Fibroblast of lung (primary cell): ENCODE results near the gene POM121C. TPM values are rescaled to one million over a fixed set of nuclear protein-coding genes. Genes with fewer than 3 reads are reported as not detected.
"Not testable (repeated sequence)": the region's sequence is repeated elsewhere in the genome, so short reads cannot be mapped to it uniquely, and the experiment has no call there.

Source experiments
- DNase-seq, 2 donors: peaks; one replicate each; pipeline versions ENCODE4 v3.0.0 to v3.0.0-alpha.2; 2010; ENCODE audit warnings: low read depth in 2 of 2
- H2AFZ ChIP-seq: 2 replicates; pipeline ENCODE4 v1.5.1; 2012; ENCODE audit warnings: low read length, control low read depth, inconsistent platforms
- H3K27ac ChIP-seq: 2 replicates; pipeline ENCODE4 v1.5.1; 2011; ENCODE audit warnings: low read length, control low read depth; ENCODE audit not compliant: insufficient read depth
- H3K27me3 ChIP-seq: 2 replicates; pipeline ENCODE4 v1.5.1; 2011; ENCODE audit warnings: mild to moderate bottlenecking, low read length; ENCODE audit not compliant: control insufficient read depth, insufficient read depth
- H3K36me3 ChIP-seq: 2 replicates; pipeline ENCODE4 v1.5.1; 2011; ENCODE audit warnings: low read length; ENCODE audit not compliant: control insufficient read depth, insufficient read depth
- H3K4me1 ChIP-seq: 2 replicates; pipeline ENCODE4 v1.5.1; 2011; ENCODE audit warnings: low read length; ENCODE audit not compliant: control insufficient read depth, insufficient read depth; ENCODE audit errors: extremely low read depth
- H3K4me2 ChIP-seq: 2 replicates; pipeline ENCODE4 v1.5.1; 2011; ENCODE audit warnings: low read length, control low read depth; ENCODE audit not compliant: insufficient read depth; ENCODE audit errors: extremely low read depth
- H3K4me3 ChIP-seq, 4 experiments: fragments of 200-600 bp in 1 of 4; sonication (generic) in 1 of 4; replicated peaks in 1 of 4; 2 replicates each; pipeline ENCODE4 v1.5.1; 2011 to 2016; ENCODE audit warnings: low read length in 4 of 4, low read depth in 3 of 4, mild to moderate bottlenecking in 3 of 4, control low read depth in 2 of 4, inconsistent platforms in 1 of 4, mixed read lengths in 1 of 4; ENCODE audit not compliant: insufficient read depth in 1 of 4; ENCODE audit errors: control extremely low read depth in 1 of 4
- H3K79me2 ChIP-seq: 2 replicates; pipeline ENCODE4 v1.5.1; 2012; ENCODE audit warnings: mild to moderate bottlenecking, low read length, inconsistent platforms; ENCODE audit not compliant: control insufficient read depth, insufficient read depth
- H3K9ac ChIP-seq: 2 replicates; pipeline ENCODE4 v1.5.1; 2011; ENCODE audit warnings: mild to moderate bottlenecking, low read length, control low read depth; ENCODE audit not compliant: insufficient read depth
- H3K9me3 ChIP-seq: 2 replicates; pipeline ENCODE4 v1.5.1; 2012; ENCODE audit warnings: low read depth, low read length; ENCODE audit not compliant: control insufficient read depth, insufficient read depth
- H4K20me1 ChIP-seq: 2 replicates; pipeline ENCODE4 v1.5.1; 2011; ENCODE audit warnings: low read length; ENCODE audit not compliant: control insufficient read depth, insufficient read depth; ENCODE audit errors: extremely low read depth
- polyA plus RNA-seq, 2 donors: library from polyadenylated mRNA; depleted of rRNA in 1 of 2; stranded (reverse) in 1 of 2; unstranded in 1 of 2; fragments of >200 nt; gene quantifications; 2 replicates each; pipeline ENCODE4 v1.2.1, GENCODE V29; 2011 to 2012; ENCODE audit warnings: missing spikeins in 1 of 2
- total RNA-seq: library from RNA; depleted of rRNA; stranded (reverse); fragments of >200 nt; gene quantifications from 2 replicates; pipeline ENCODE4 v1.2.1, GENCODE V29; 2014

Gene POM121C
- total and polyA plus RNA-seq, 2 donors (not counting 1 experiment from before 2014, with no cell fraction given) = 6.9 to 14.7 TPM

DNA sequence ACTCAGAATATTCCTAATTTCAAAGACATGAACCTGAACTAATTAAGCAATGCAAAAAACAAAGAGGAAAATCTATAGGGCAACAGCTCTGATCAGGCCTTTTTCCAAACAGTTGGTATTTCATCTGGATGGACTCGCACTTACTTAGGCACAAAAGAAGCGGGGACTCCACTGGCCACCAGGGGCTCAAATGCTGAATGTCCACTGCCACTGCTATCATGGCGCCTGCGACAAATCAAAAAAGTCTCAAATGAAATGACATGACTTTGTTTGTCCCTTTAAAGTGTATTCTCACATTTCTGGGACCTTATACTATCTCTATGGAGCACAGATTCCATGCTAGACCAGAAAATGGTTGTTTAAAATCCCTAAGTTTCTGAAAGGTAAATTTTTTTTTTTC lies 47.1 kb downstream of the POM121C start:
- not testable (repeated sequence) for H3K79me2 ChIP-seq, H3K36me3 ChIP-seq

DNA sequence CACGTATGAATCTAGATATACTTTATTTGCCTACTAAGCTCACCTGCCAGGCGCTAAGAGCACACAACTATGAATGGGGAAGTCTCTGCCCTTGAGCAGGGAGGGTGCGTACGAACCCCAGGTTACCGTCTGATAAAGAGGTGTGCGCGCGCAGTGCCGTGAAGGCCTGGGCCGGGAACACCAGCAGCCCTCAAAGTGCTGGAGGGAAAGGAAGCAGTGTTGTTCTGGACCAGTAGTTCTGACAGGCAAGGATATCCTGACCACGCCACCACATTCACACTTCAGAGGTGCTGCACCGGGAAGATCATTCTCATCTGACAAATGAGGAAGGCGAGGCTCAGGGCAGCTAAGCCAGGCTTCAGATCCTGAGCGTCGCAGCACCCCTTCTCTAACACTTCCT lies 62.6 kb downstream of the POM121C start:
- not testable (repeated sequence) for H3K27me3 ChIP-seq, H3K4me3 ChIP-seq, H3K36me3 ChIP-seq, H3K9me3 ChIP-seq, H2AFZ ChIP-seq, H3K4me2 ChIP-seq, DNase-seq, H3K79me2 ChIP-seq, H3K27ac ChIP-seq, H4K20me1 ChIP-seq, H3K4me1 ChIP-seq, H3K9ac ChIP-seq

More for the DNA sequence above, 47.1 kb downstream of the POM121C start:
- H3K27ac ChIP-seq, H4K20me1 ChIP-seq, H3K4me2 ChIP-seq, H3K9me3 ChIP-seq, H3K27me3 ChIP-seq, DNase-seq, H3K4me1 ChIP-seq, H3K9ac ChIP-seq, H2AFZ ChIP-seq, H3K4me3 ChIP-seq: not testable (repeated sequence)

DNA sequence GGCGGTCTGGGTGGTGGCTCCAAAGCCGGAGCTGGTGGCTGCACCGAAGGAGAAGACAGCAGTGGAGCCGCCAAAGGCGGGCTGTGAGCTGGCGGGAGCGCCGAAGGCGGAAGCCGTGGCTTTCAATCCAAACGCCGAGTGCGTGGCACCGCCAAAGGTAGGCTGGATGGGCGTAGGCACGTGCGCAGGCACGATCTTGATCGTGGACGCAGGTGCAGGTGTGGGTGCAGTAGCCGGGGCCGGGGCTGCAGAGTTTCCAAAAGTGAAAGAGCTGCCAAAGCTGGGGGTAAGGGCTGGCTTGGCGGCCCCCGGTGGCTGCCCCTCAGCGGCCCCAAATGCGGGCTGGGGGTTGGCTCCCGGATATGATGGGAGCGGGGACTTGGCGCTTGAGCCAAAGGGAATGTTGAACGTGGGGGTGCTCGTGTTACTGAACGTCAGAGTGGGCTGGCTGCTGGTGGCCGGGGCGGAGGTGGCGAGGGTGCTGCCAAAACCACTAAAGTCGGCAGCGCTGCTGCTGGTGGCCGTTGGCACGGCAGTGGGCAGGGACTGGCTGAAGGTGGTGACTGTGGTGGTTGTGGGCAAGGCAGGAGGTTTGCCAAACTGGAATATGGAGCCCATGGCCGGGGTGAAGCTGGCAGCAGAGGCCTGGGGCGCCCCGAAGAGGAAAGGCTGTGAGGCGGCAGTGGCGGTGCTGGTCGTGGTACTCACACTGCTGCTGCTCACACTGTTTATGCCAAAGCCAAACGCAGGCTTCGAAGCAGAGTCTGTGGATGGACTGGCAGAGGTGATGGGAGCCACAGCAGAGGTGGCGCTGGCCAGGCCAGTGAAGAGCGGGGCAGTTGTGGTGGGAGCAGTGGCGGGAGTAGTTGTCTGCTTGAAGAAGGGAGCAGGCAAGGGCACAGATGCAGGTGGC lies 64.0 kb downstream of the POM121C start:
- not testable (repeated sequence) for H3K4me3 ChIP-seq, H2AFZ ChIP-seq

DNA sequence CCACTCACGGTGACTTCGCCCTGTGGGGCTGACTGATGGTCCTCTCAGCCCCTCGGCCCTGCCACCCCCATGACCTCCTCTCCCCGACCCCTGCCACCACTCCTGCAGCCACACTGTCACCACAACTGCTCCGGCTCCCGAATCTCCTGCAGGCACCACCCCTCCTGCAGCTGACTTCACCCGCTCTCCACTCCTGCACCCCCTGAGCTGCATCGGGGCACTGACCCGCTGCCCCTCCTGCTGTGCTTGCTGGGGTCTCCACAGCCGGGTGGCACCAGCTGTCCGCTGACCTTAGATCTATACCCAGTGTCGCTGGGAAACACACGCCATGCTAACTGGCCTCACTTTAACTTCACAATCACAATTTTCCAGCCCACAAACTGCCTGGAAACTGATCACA lies 65.9 kb downstream of the POM121C start:
- not testable (repeated sequence) for H3K27ac ChIP-seq, H3K27me3 ChIP-seq, H3K9me3 ChIP-seq, H3K4me1 ChIP-seq, H4K20me1 ChIP-seq, H3K9ac ChIP-seq, DNase-seq, H3K4me3 ChIP-seq, H3K36me3 ChIP-seq, H3K79me2 ChIP-seq, H2AFZ ChIP-seq, H3K4me2 ChIP-seq

More for the DNA sequence above, 64.0 kb downstream of the POM121C start:
- H3K4me1 ChIP-seq, H3K27me3 ChIP-seq, H3K79me2 ChIP-seq, H3K9ac ChIP-seq, H3K4me2 ChIP-seq, H4K20me1 ChIP-seq, H3K27ac ChIP-seq, H3K36me3 ChIP-seq, H3K9me3 ChIP-seq, DNase-seq: not testable (repeated sequence)

DNA sequence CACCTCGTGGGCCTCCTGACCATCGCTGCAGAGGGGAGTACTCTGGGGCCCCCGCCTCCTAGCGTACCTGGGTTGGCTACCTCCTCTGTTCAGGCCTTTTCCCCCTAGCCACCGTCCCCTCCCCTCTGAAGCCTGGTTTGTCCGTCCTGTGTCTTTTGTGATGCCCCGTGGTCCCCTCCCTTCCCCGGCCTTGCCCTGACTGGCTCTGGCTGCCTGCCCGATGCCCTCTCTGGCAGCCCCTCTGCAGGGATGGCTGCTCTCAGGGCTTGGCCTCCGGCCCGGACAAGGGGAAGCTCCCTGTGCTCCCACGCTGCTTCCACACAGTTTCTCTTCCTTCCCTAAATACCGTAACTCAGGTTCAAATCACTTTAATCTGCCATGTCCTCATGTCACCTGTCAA lies 66.4 kb downstream of the POM121C start:
- H4K20me1 ChIP-seq, H3K36me3 ChIP-seq, H3K4me3 ChIP-seq, H3K4me2 ChIP-seq, H3K4me1 ChIP-seq, H3K79me2 ChIP-seq, H2AFZ ChIP-seq, H3K27ac ChIP-seq, DNase-seq, H3K9ac ChIP-seq, H3K27me3 ChIP-seq, H3K9me3 ChIP-seq: not testable (repeated sequence)

DNA sequence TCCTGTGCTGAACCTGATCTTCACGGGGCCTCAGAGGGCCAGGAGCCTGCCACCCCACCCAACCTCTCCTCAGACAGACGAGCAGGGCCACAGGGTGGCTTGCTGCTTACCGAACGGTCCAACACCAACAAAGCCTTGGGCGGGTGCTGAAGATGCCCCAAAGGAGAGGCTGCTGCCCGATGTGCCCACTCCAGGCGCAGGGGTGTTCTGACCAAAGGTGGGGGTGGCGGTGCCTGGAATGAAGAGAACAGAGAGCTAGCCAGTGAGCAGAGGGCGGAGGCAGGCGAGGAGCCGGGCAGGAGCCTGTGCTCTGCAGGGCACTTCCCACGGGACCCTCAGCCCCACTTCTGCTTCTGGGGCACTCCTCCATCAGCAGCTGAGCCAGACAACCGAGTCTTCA lies 66.9 kb downstream of the POM121C start:
- not testable (repeated sequence) for H4K20me1 ChIP-seq, H2AFZ ChIP-seq, H3K27ac ChIP-seq, DNase-seq, H3K27me3 ChIP-seq, H3K79me2 ChIP-seq, H3K4me1 ChIP-seq, H3K9me3 ChIP-seq, H3K4me2 ChIP-seq, H3K36me3 ChIP-seq, H3K4me3 ChIP-seq, H3K9ac ChIP-seq
